HS-27A (cell line): ENCODE measurements around the gene PTPRE.
"Not testable (repeated sequence)": the region's sequence is repeated elsewhere in the genome, so short reads cannot be mapped to it uniquely, and the experiment has no call there.

Experiments
- DNase-seq: peaks from one replicate; pipeline ENCODE4 v3.0.0-alpha.2; 2012; ENCODE audit warnings: low read depth, missing footprints

Gene PTPRE

DNA sequence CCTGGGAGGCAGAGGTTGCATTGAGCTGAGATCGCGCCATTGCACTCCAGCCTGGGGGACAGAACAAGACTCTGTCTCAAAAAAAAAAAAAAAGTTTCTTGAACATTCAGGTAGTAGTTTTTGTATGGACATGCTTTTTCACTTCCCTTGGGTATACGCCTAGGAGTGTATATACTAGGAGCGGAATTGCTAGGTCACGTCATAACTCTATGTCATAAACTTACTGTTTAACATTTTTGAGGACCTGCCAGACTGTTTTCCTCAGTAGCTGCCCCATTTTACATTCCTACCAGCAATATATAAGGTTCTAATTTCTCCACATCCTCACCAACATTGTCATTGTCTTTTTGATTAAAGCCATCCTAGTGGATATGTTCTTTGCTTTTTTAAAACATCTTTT, 167.7 kb downstream of the PTPRE start:
- DNase-seq = no peak

DNA sequence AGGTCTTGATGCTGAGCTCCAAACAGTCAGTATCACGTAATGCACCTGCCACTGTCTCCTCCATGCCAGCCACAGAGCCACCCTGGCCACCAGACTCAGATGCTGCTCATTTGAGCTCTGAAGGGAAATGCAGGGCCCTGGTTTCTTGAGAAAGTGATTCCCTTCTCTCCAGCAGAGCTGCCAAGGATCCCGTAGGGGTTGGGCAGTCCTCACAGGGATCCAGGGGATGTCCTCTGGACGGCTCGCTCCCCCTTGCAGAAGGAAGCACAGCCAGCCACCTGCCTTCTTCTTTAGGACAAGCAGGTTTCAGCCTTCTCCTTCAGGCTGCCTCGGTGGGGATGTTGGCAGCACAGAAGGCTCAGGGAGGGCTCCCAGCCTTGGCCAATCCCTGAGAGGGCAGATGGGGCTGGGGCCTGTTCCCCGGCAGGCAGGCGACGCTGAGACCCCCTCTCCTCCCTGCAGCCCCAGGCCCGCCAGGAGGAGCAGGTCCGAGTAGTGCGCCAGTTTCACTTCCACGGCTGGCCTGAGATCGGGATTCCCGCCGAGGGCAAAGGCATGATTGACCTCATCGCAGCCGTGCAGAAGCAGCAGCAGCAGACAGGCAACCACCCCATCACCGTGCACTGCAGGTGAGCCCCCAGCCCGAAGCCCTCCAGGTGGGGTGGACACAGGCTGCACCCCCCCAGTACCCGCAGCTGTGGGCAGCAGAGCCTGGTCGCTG, 170.4 kb downstream of the PTPRE start:
- DNase-seq = no peak

DNA sequence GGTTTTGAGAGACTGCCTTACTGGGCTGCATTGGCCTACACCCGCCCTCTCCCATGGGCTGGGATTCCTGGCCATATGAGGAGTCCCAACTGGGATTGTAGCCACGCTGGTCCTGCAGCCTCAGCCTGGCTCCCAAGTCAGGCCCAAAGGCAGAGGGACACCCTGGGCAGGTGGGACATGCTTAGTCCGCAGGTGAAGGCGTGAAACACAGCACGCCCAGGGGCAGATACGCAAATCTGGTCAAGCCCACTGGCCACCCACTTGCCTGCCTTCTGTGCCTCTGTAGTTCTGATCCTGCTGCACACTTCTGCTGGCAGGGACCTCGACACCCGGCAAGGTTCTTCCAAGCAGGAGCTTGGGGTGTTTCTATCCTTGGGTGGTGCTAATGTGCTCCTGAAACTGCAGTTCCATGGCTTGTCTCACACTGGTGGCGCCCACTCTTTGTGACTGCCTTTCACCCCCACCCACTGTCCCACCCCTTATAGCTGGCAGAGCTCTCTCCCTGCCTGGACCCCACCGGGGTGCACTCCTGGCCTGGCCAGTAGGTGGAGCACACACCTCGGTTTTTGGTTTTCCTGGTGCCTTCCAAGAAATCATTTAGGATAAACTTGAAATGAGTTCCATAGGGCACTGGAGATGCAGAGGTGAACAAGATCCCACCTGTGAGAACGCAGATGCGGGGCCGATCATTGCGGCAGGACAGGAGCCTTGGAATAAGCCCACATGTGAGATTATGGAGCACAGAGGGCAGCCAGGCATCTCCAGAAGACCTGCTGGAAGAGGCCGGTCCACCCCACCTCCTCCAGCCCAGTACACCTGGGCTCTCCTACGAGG, 171.4 kb downstream of the PTPRE start:
- DNase-seq = no peak

DNA sequence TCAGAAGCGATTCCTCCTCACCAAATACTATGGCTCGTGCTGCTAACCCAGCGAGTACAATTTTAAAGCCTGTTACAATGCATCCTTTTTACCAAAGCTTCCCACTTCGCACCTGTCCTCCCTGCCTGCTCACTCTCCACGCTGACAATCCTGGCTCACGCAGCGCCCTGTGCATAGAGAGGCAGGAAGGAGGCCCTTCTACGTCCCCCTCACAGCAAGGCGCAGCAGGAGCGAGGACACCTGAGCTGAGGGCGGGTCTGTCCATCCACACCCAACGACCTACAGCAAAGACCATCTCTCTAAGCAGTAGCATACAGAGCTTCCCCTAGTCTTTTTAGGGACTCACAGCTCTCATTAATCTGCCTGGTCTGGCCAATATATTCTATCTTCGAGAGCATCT, 173.3 kb downstream of the PTPRE start:
- DNase-seq = no peak

DNA sequence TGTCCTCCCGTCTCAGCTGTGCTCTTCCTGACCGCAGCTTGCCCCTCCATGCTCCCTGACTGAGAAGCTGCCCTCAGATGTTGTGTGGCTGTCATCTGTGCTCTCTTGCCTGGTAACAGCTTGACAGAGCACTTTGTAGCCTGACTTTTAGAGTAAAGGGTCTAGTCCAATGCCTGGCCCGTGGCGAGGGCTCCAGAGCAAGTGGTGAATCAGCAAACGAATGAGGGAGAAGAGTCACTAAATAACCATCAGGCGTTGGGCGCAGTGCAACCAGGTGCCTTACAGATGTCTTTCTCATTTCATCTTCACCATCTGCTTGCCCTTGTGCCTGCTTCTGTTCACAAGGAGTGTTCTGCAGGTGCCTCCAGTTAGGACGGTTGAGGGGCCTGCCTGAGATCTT, 173.7 kb downstream of the PTPRE start:
- no peak for DNase-seq

DNA sequence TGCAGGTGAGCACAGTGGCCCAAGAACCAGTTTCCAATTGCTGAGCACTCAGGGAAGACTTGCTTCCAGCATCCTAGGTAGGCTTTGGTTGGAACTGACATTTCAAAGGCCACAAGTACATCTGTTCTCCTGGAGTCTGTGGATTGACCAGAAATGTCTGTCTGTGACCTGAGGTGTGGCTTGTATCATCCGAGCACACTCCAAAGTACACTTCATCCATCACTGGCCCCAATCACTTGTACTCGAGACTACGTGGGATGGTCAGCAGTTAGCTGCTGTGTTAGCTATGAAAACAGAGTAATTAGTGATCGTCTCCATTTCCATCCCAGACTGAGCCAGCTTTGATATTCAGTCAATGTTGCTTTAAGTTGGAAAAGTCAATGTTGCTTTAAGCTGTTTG, 174.3 kb downstream of the PTPRE start:
- no peak for DNase-seq

DNA sequence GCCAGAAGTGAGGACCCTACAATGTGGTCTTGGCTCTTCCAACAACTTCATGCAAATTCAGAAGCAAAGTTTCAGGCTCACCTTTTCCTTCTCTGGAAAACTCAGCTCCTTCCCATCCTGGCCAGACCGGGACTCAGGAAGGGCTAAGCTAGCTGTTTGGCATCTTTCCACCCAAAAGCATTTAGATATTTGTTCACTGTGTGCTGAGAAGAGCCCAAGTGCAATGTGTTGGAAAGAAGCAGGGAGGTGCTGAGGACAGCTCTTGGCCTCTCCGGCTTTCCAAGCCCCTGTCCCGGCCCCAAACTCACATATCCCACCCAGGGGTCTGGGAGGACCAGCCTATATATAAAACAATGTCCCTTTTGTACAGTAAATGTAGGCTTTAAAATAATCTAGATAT, 174.8 kb downstream of the PTPRE start:
- no peak for DNase-seq

DNA sequence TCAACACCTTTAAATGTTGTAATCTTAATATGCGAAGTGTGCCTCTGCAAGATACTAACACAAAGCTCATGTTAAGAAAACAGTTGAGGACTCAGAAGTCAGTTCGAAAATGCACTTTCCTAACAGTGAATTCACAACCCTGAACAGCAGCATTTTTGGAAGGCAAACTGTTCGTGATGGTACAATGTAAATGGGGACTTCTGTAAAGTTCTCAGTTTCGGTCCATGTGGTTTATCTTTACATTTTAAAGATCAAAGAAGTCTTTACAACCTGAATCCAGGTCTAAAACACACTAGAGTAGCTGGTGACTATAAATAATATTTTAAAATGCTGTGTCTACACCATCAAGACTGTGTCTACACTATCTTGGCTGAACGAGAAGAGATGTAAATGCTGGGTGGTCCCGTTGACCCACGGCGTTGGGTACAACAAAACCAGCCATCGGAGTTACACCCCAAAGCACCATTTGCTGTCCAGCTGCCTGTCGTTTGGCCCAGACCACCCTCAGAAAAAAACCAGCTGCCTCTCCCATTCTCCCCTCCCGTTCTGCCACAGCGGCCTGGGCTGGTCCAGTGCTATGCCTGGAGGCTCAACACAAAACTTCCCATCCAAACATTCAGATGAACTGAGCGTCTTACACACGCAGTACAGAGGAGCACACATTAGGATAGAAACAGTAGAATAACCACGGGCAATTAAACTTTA, 176.4 kb downstream of the PTPRE start:
- no peak for DNase-seq

DNA sequence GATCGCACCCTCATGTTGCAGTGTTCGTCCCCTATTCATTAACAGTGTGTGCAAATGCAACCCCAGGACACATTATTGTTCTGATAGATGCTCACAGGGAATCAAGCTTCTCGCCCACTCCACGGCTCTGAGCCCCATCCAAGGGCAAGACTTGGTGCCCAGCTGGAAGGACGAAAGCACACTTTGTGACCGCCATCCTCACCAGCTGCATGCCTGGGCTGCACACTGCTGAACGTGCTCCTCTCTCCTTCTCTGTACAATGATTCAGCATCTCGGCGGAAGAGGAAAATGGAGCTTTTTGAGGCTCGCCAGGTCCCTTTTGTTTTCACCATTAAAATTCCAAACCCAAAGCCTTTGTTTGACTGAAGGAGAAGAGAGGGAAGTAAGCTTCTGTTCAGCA, 177.5 kb downstream of the PTPRE start:
- DNase-seq = no peak

DNA sequence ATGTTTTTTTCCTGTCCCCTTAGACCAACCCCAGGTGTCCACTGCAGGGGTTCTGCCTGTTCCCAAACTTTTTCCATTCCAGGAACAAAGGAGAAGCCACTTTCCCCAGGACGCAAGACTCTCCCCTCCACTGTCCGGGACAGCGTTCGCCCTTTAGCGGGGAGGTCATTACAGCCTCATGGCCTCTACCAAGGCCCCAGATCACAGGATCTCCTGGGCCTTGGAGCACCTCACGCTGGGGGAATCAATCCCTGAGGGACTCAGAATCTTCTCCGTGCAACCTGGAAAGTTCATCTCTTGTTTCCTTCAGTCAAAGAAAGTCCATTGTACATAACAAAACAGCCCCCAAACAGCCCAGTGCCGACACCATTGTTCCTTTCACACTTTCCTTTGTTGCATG, 178.1 kb downstream of the PTPRE start:
- no peak for DNase-seq

DNA sequence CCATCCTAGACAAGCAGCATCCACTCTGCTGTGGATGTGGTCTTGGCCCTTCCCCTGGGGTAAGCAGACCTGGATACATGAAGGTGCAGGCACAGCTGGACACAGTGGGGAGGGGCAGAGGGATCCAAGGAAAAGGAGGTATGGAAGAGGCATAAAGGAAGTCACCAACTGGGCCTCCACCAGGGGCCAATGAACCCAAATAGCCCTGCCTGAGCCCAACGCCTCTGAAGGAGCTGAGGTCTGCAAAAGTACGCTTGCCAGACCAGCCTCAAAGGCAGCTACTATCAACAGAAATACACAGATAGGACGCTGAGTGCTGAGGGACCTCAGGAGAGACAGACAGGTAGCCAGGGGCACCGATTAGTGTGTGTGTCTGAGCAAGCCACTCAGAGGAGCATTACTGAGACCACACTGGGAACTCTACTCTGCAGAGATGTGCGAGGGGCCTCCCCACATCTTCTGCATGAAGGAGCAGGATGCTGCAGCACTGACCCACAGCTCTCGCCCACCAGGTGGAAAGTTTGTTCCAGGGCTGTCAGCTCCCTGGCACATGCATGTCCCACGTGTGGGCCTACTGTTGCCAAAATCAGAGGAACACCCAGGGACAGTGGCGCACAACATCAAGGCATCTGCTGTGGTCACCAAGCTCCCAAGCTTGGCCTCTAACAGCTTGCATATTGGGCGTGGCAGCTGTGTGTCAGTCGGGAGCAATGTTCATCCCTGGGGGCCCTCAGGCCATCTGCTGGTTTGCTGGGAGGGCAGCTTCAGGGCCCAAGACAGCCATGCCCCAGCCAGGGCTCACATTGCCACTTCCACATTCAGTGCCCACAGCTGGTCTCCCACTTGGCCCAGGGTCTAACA, 179.3 kb downstream of the PTPRE start:
- no peak for DNase-seq

DNA sequence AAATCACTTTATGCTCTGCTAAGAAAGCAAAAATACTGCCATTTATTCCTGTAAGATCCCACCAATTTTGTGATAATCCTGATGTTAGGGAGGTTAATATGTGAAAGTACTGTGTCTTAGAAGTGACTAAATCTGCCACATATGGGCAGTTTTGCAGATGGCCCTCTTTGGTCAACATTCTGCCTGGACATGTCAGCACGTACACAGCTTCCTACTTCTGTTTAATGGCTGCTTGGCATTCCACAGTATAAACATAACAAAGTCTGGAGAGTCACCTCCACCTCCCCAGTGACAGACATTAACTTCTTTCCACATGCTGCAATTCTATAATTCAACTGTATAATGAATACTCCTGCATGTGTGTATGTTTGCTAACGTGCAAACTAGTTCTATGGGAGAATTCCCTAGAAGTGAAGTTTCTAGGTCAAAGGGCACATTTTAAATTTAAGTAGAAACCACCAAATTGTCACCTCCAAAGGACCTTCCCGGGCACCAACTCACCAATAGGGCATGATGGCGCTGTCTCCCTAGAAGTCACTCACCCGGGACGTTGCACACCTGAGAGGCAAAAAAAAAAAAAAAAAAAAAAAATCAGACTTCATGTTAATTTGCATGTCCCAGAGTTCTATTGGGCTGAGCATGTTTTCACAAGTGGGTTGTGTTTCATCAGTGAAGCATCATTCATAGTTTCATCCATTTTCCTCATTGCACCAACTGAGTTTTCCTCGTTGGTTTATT, 180.4 kb downstream of the PTPRE start:
- no peak for DNase-seq

DNA sequence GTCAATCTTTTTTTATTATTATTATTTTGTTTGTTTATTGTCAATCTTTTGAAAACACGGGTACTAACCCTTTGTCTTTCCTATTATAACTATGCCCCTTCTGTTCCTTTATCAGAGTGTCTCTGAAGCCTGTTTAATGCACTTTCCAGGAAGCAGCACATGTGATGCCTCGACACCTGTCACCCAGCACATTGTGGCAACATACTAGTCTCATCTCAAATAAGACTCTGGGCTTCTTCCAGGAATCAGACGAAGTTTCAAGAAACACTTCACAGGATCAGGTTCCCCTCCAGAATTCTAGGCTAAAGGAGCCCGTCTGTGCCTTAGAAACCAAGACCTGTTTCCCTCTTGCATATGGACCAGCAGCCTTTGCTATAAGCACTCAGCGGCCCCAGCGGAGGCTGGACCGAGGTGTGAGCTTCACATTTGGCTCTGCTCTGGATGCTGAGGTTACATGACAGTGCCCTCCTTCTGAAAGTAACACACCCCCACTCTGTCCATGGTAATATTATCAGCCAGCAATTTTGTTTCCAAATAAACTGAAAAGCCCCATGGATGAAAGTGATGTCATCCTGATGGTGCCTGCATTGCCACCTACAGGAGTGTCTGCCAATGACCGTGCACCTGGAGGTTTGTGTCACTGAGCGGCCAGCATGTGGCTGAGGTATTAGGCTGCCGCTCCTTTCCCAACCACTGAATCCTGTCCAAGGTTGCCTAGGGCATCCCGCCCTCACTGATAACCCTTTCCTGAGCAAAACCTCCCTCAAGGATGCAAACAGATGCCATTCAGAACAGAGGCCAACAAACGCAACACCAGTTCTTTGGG, 181.2 kb downstream of the PTPRE start:
- no peak for DNase-seq

DNA sequence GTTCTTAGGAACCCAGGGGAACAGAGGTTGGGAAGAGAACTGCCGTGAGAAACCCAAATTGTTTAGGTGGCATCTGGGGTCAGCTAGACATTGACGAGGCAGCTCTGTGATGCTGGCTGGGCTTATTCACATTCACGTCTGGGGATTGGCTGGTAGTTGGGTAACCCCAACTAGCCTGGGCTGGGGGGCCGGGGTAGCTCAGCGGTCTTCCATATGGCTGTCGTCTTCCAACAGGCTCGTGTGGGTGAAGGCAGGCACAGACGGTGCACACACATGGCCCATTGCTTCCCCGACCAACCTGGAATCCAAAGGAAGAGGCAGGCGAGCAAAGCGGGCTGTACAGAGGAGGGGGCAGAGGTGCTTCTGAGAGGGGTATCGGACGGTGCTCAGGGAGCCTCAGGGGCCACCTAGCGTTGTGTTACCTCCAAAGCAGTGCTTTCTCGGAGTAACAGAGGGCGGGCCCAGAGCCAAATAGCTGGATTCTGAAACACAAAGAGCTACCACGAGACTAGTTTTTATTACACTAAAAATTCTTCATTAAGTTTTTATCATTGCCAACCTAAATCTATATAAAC, 184.8 kb downstream of the PTPRE start:
- no peak for DNase-seq

DNA sequence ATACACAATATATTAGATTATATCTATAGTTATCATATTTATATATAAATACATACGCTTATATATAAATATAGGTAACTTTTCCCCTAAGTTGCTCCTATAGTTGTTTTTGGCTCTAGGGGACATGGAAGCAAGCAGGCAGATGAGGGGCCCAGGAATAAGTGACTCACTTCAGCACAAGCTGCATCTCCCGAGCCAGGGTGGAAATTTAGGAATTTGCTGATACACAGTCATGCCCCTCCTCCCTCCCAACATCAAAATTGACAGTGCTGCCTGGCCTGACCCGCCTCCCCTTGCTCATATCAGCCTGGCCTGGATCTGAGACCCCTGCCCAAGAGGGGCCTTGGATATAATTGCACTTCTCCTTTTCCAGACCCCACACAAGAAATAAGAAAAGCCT, 185.6 kb downstream of the PTPRE start:
- DNase-seq = no peak

DNA sequence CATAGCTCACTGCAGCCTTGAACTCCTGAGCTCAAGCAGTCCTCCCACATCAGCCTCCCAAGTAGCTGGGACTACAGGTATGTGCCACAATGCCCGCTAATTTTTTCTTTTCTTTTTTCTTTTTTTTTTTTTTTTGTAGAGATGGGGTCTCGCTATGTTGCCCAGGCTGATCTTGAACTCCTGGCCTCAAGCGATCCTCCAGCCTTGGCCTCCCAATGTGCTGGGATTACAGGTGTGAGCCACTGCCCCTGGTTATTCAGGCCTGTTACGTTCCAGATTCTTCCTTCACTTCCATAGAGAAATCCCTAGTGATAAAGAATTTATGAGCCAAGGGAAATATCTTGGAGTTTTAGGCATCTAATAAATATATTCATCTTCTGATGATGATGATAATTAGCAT, 187.7 kb downstream of the PTPRE start:
- not testable (repeated sequence) for DNase-seq

DNA sequence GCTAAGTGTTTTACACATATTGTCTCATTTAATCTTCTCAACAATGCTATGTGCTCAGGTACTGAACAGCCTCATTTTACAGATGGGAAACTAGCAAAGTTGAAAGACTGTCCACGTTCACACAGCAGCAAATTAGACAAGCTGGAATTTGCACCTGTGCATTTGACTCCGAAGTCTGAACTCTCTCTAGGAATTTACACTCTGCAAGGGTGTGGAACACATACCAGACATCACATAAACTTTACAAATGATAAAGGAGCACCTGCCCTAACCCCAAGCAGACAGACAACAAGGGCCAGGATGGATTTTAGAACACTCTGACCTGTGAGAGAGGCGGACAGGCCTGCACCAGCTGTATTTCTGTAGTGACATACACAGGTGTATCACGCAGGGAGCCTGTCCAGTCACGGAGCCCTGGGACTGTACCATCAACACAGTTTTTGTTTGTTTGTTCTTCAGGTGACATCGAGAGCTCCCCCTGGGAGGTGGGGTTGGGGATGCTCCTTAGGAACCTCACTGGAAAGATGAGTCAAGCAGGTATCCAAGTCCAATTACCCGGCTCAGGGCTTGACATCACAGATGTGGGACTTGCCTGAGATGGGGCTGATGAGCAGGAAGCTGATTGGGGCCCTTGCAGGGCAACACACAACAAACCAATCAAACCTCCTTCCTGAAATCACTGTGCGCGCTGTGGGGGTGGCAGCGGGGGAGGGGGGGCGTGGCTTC, 188.3 kb downstream of the PTPRE start:
- DNase-seq = no peak

DNA sequence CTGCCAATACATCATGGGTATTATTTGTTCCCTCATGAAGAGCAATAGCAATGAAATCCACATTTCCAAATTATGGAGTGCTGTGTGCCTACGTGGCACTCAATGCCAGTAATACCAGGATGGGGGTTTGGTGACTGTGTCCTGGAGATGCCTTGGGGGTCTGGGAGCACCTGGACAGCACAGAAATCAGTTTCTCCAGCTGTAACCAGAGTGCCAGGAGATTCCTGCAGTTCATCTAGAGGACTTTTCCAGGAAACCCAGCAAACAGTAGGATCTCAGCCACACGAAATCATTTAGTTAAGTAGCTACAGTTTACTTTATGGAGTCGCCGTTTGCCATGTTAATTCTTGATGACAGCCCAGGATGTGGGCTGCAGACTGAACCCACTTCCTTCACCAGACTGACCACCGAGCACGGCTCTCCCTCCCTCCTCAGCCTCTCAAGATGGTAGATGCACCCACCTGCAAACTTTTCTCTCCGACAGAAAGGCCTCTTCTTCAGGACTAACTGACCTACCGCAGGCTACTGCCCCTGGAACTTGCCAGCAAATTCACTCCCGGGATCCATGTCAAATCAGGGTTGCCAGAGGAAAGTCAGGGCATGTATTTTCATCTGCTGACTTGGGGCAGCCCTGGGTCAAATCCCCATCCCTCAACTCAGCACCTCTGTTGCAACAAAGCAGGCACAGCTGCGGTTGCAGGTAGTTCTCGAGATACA, 189.0 kb downstream of the PTPRE start:
- DNase-seq = no peak
